ENCODE results near the gene KDM2A. TPM values are rescaled to one million over a fixed set of nuclear protein-coding genes. Genes with fewer than 3 reads are reported as not detected.
A peak's percentile ranks its signal among the peaks of the same experiment; 100 is the strongest.

Gene KDM2A
- total and polyA plus RNA-seq, 2 experiments from 2014 or later, result 25.0 to 54.1 TPM

GRCh38 chr11:67291481-67292381 is 172.7 kb downstream of the KDM2A start:
- no peak overlapping the region for H3K4me2 ChIP-seq
- H3K27me3 ChIP-seq (ENCODE audit: insufficient read depth), result no peaks in the 10 kb centered on the region
- no peaks in the 10 kb centered on the region for H4K20me1 ChIP-seq (replicated peaks; ENCODE audit: insufficient read depth)
- no peaks in the 10 kb centered on the region for H3K9me2 ChIP-seq (ENCODE audit: insufficient read depth)
- H3K79me2 ChIP-seq (replicated peaks; ENCODE audit: insufficient read depth), result no peaks in the 10 kb centered on the region
- TF ChIP-seq CTCF (conservative IDR thresholded peaks at IDR 0.05; ENCODE audit: low read depth in 2 of 2) (0 out of 4 replicates have a peak, but pooled peaks of 1 of the 2 experiments have one; percentile 9), ZNF331 (CRISPR knock-in tag; IDR thresholded peaks at IDR 0.05; ENCODE audit: low read depth) (no peak), JUNB (IDR thresholded peaks at IDR 0.05; ENCODE audit: unreplicated experiment) (no peak), REST (IDR thresholded peaks at IDR 0.05; ENCODE audit: unreplicated experiment) (no peak)
- no peak for DNase-seq (ENCODE audit: low spot score)
- H3F3A ChIP-seq (replicated peaks; ENCODE audit: low read depth), result 0 out of 2 replicates have a peak, but pooled peaks cover 13% of the 10 kb centered on the region
- peaks cover 42% of the 10 kb centered on the region for H3K36me3 Mint-ChIP-seq (ENCODE audit: low read depth)
- peaks cover 19% of the 10 kb centered on the region for H3K27me3 Mint-ChIP-seq (ENCODE audit: insufficient read depth, low read depth, poor library complexity)
- peaks cover 10% of the 10 kb centered on the region for H3K9me3 Mint-ChIP-seq
- H3K4me1 Mint-ChIP-seq, result peaks cover 17% of the 10 kb centered on the region
- H3K4me3 ChIP-seq, result no peak overlapping the region
- H3K36me3 ChIP-seq (ENCODE audit: insufficient read depth), result peaks cover 8% of the 10 kb centered on the region; the same call in 1 of the 2 replicates
- no peak overlapping the region for H3K27ac Mint-ChIP-seq
- no peak overlapping the region for H3K4me3 Mint-ChIP-seq
- peaks cover 10% of the 10 kb centered on the region for H3K4me1 ChIP-seq (ENCODE audit: insufficient read depth)
- no peak overlapping the region for H3K27ac ChIP-seq (ENCODE audit: low read depth)
- no peak for ATAC-seq
- H2AFZ ChIP-seq, result no peak overlapping the region

- H3K4me1 Mint-ChIP-seq, result peaks cover 10% of the 10 kb centered on the region
- TF ChIP-seq CREB1 (CRISPR knock-in tag; IDR thresholded peaks at IDR 0.05; ENCODE audit: low read depth) (no peak), CTCF (conservative IDR thresholded peaks at IDR 0.05; ENCODE audit: low read depth in 2 of 2) (no peak)
- Histone ChIP-seq H3K27ac (ENCODE audit: low read depth) (no peak overlapping the region), H4K20me1 (replicated peaks; ENCODE audit: insufficient read depth) (no peaks in the 10 kb centered on the region), H2AFZ (no peak overlapping the region), H3K4me2 (no peak overlapping the region), H3K36me3 (ENCODE audit: insufficient read depth) (peaks cover 8% of the 10 kb centered on the region; the same call in 1 of the 2 replicates), H3K9me2 (ENCODE audit: insufficient read depth) (no peaks in the 10 kb centered on the region), H3F3A (replicated peaks; ENCODE audit: low read depth) (0 out of 2 replicates have a peak, but pooled peaks cover 10% of the 10 kb centered on the region), H3K4me3 (no peak overlapping the region), H3K79me2 (replicated peaks; ENCODE audit: insufficient read depth) (no peaks in the 10 kb centered on the region), H3K4me1 (ENCODE audit: insufficient read depth) (peaks cover 6% of the 10 kb centered on the region), H3K27me3 (ENCODE audit: insufficient read depth) (no peaks in the 10 kb centered on the region)
- no peak overlapping the region for H3K27ac Mint-ChIP-seq
- peaks cover 14% of the 10 kb centered on the region for H3K9me3 Mint-ChIP-seq
- no peak for ATAC-seq
- H3K27me3 Mint-ChIP-seq (ENCODE audit: insufficient read depth, low read depth, poor library complexity), result peaks cover 13% of the 10 kb centered on the region
- DNase-seq (ENCODE audit: low spot score), result no peak
- H3K4me3 Mint-ChIP-seq, result no peak overlapping the region; the same call in 2 of the 3 replicates
- peaks cover 45% of the 10 kb centered on the region for H3K36me3 Mint-ChIP-seq (ENCODE audit: low read depth)
Observed at GRCh38 chr11:67292671-67293070, 173.6 kb downstream of the KDM2A start.

Data from GM23338 (cell line).